GM23338 (cell line): ENCODE data around the gene SEMG1. TPM values are rescaled to one million over a fixed set of nuclear protein-coding genes. Genes with fewer than 3 reads are reported as not detected.

ENCODE experiments used
- ATAC-seq: fragments of 200-7000 bp; cut with Tn5 transposase; 3 replicates; pipeline ENCODE4 v1.9.1; 2020
- DNase-seq: peaks from one replicate; pipeline ENCODE4 v3.0.0-alpha.2; 2015; ENCODE audit warnings: low spot score
- H2AFZ ChIP-seq: fragments of 200-600 bp; sonication (generic); 2 replicates; pipeline ENCODE4 v1.8.0; 2016; ENCODE audit warnings: antibody characterized with exemption, mild to moderate bottlenecking, moderate library complexity
- H3F3A ChIP-seq: fragments of 200-600 bp; sonication (generic); replicated peaks from 2 replicates; pipeline ENCODE4 v1.8.0; 2017; ENCODE audit warnings: antibody characterized with exemption, mixed run types, low read depth
- H3K27ac ChIP-seq: fragments of 200-600 bp; sonication (generic); 2 replicates; pipeline ENCODE4 v1.6.1; 2016; ENCODE audit warnings: low read depth
- H3K27me3 ChIP-seq: fragments of 200-600 bp; sonication (generic); 2 replicates; pipeline ENCODE4 v1.8.0; 2016; ENCODE audit warnings: mild to moderate bottlenecking, mixed run types, moderate library complexity; ENCODE audit not compliant: insufficient read depth
- H3K36me3 ChIP-seq: fragments of 200-600 bp; sonication (generic); 2 replicates; pipeline ENCODE4 v1.8.0; 2016; ENCODE audit warnings: mild to moderate bottlenecking; ENCODE audit not compliant: insufficient read depth
- H3K4me1 ChIP-seq: fragments of 200-600 bp; sonication (generic); 2 replicates; pipeline ENCODE4 v1.8.0; 2016; ENCODE audit warnings: mild to moderate bottlenecking, moderate library complexity; ENCODE audit not compliant: insufficient read depth
- H3K4me2 ChIP-seq: fragments of 200-600 bp; sonication (generic); 2 replicates; pipeline ENCODE4 v1.7.1; 2017; ENCODE audit warnings: mixed run types
- H3K4me3 ChIP-seq: fragments of 200-600 bp; sonication (generic); 2 replicates; pipeline ENCODE4 v1.6.1; 2016; ENCODE audit warnings: mixed run types
- H3K79me2 ChIP-seq: fragments of 200-600 bp; sonication (generic); replicated peaks from 2 replicates; pipeline ENCODE4 v1.8.0; 2017; ENCODE audit warnings: mild to moderate bottlenecking; ENCODE audit not compliant: insufficient read depth
- H3K9me2 ChIP-seq: fragments of 200-600 bp; sonication (generic); 2 replicates; pipeline ENCODE4 v1.8.0; 2017; ENCODE audit not compliant: insufficient read depth
- H4K20me1 ChIP-seq: fragments of 200-600 bp; sonication (generic); replicated peaks from 2 replicates; pipeline ENCODE4 v1.8.0; 2017; ENCODE audit warnings: mild to moderate bottlenecking; ENCODE audit not compliant: insufficient read depth
- H3K27ac Mint-ChIP-seq: 2 replicates; pipeline ENCODE4 v1.8.0; 2020; ENCODE audit warnings: inconsistent platforms, mild to moderate bottlenecking, moderate library complexity, mixed read lengths
- H3K27me3 Mint-ChIP-seq: 3 replicates; pipeline ENCODE4 v1.8.0; 2022; ENCODE audit warnings: low read depth, mild to moderate bottlenecking, moderate library complexity, mixed read lengths, inconsistent platforms; ENCODE audit not compliant: insufficient read depth, poor library complexity
- H3K36me3 Mint-ChIP-seq: 3 replicates; pipeline ENCODE4 v1.8.0; 2021; ENCODE audit warnings: low read depth, mild to moderate bottlenecking, inconsistent platforms, moderate library complexity, mixed read lengths
- H3K4me1 Mint-ChIP-seq: 3 replicates; pipeline ENCODE4 v1.8.0; 2020; ENCODE audit warnings: mild to moderate bottlenecking, inconsistent platforms, mixed read lengths
- H3K4me3 Mint-ChIP-seq: 3 replicates; pipeline ENCODE4 v1.8.0; 2021; ENCODE audit warnings: moderate library complexity, mild to moderate bottlenecking, inconsistent platforms, mixed read lengths
- H3K9me3 Mint-ChIP-seq: 3 replicates; pipeline ENCODE4 v1.8.0; 2020; ENCODE audit warnings: moderate library complexity, mild to moderate bottlenecking, inconsistent platforms, mixed read lengths
- CREB1 ChIP-seq: fragments of 250-450 bp; sonication (Bioruptor Pico); IDR thresholded peaks from 2 replicates; pipeline ENCODE4 v1.5.0; 2020; ENCODE audit warnings: low read depth, mild to moderate bottlenecking, moderate library complexity
- CTCF ChIP-seq, 2 experiments: fragments of 200-600 bp in 1 of 2; sonication (generic) in 1 of 2; conservative IDR thresholded peaks; 2 replicates each; pipeline versions ENCODE4 v1.5.1 to v1.6.1; 2016 to 2017; ENCODE audit warnings: antibody characterized with exemption in 2 of 2, low read depth in 2 of 2, mild to moderate bottlenecking in 2 of 2, moderate library complexity in 1 of 2
- ETS1 ChIP-seq: IDR thresholded peaks from 2 replicates; pipeline ENCODE4 v1.6.1; 2016; ENCODE audit warnings: antibody characterized with exemption
- EZH2 ChIP-seq: fragments of 200-600 bp; sonication (generic); IDR thresholded peaks from one replicate; pipeline ENCODE4 v1.8.0; 2017; ENCODE audit warnings: antibody characterized with exemption, mild to moderate bottlenecking, low read depth; ENCODE audit not compliant: unreplicated experiment
- EZH2phosphoT487 ChIP-seq: fragments of 200-600 bp; sonication (generic); IDR thresholded peaks from one replicate; pipeline ENCODE4 v1.8.1; 2018; ENCODE audit warnings: antibody characterized with exemption; ENCODE audit not compliant: unreplicated experiment
- JUNB ChIP-seq: IDR thresholded peaks from one replicate; pipeline ENCODE4 v1.6.1; 2016; ENCODE audit warnings: antibody characterized with exemption; ENCODE audit not compliant: unreplicated experiment
- NANOG ChIP-seq: IDR thresholded peaks from 2 replicates; pipeline ENCODE4 v1.6.1; 2016; ENCODE audit warnings: antibody characterized with exemption, borderline replicate concordance
- POLR2AphosphoS5 ChIP-seq: IDR thresholded peaks from 2 replicates; pipeline ENCODE4 v1.6.1; 2016; ENCODE audit warnings: antibody characterized with exemption, low read depth
- REST ChIP-seq: IDR thresholded peaks from one replicate; pipeline ENCODE4 v1.6.1; 2018; ENCODE audit warnings: antibody characterized with exemption; ENCODE audit not compliant: unreplicated experiment
- STAT1 ChIP-seq: IDR thresholded peaks from one replicate; pipeline ENCODE4 v1.6.1; 2016; ENCODE audit warnings: antibody characterized with exemption; ENCODE audit not compliant: unreplicated experiment
- ZNF114 ChIP-seq: fragments of 250-450 bp; sonication (Bioruptor Pico); IDR thresholded peaks from 2 replicates; pipeline ENCODE4 v1.5.0; 2020; ENCODE audit warnings: mild to moderate bottlenecking, moderate library complexity
- ZNF331 ChIP-seq: fragments of 250-450 bp; sonication (Bioruptor Pico); IDR thresholded peaks from 2 replicates; pipeline ENCODE4 v1.5.0; 2020; ENCODE audit warnings: low read depth, mild to moderate bottlenecking, moderate library complexity
- polyA plus RNA-seq: library from polyadenylated mRNA; unstranded; fragments of >200 nt; fragmentation: Nextera tagmentation; extraction: Ambion mirVana; gene quantifications from 2 replicates; pipeline ENCODE4 v1.2.1, GENCODE V29; 2016
- total RNA-seq: library from RNA; depleted of rRNA; stranded (reverse); fragments of >200 nt; shearing (Covaris generic); gene quantifications from 2 replicates; pipeline ENCODE4 v1.2.3, GENCODE V29; 2014

SEMG1 gene
- total and polyA plus RNA-seq, 2 experiments from 2014 or later: 3.3 to 5.7 TPM

- TF ChIP-seq REST (no peak), ETS1 (no peak), JUNB (no peak), EZH2phosphoT487 (no peak), NANOG (no peak), STAT1 (no peak), CREB1 (CRISPR knock-in tag) (no peak), ZNF114 (no peak), EZH2 (no peak)
Measured at GRCh38 chr20:45257711-45258110, 50.9 kb downstream of the SEMG1 start (continued).

GRCh38 chr20:45258259-45258658, 51.4 kb downstream of the SEMG1 start:
- DNase-seq (no peak), ATAC-seq (peak; percentile 28; the same call in 2 of the 3 replicates)
- peaks cover 3% of the 10 kb centered on the region; the same call in 1 of the 2 replicates for H3K9me2 ChIP-seq
- peaks cover 7% of the 10 kb centered on the region for H3K4me1 ChIP-seq
- H3K79me2 ChIP-seq: no peaks in the 10 kb centered on the region
- Mint-ChIP-seq H3K9me3 (no peaks in the 10 kb centered on the region), H3K27me3 (no peaks in the 10 kb centered on the region), H3K36me3 (no peaks in the 10 kb centered on the region), H3K4me1 (peaks cover 9% of the 10 kb centered on the region), H3K4me3 (no peak overlapping the region), H3K27ac (no peak overlapping the region)
- no peak overlapping the region for H3K27ac ChIP-seq
- no peaks in the 10 kb centered on the region for H3K27me3 ChIP-seq
- no peaks in the 10 kb centered on the region for H3F3A ChIP-seq
- no peaks in the 10 kb centered on the region for H3K36me3 ChIP-seq
- no peaks in the 10 kb centered on the region for H4K20me1 ChIP-seq
- peak overlapping the region; percentile 34; the same call in 1 of the 2 replicates for H3K4me2 ChIP-seq
- H3K4me3 ChIP-seq: no peak overlapping the region
- peak overlapping the region; percentile 83; the same call in 1 of the 2 replicates for H2AFZ ChIP-seq
- no peak for TF ChIP-seq ZNF331 (CRISPR knock-in tag)
- no peak for TF ChIP-seq ZNF114
- no peak for TF ChIP-seq CREB1 (CRISPR knock-in tag)
- no peak for TF ChIP-seq POLR2AphosphoS5
- no peak for TF ChIP-seq ETS1
- no peak for TF ChIP-seq STAT1
- TF ChIP-seq JUNB: no peak
- TF ChIP-seq EZH2phosphoT487: no peak
- no peak for TF ChIP-seq REST
- no peak for TF ChIP-seq EZH2
- TF ChIP-seq NANOG: no peak
- TF ChIP-seq CTCF (conservative IDR thresholded peaks at IDR 0.05; ENCODE audit: low read depth in 2 of 2): no peak
